Endothelial cell of umbilical vein (primary cell): Measurements from ENCODE around the gene RPS19. TPM values are rescaled to one million over a fixed set of nuclear protein-coding genes. Genes with fewer than 3 reads are reported as not detected.
A peak's percentile ranks its signal among the peaks of the same experiment; 100 is the strongest.

Source experiments
- BruUV-seq: library from RNA; stranded (reverse); fragments of 400-500 nt; replicated peaks from 2 replicates; lab custom pipeline; 2021; lab: Mats Ljungman, UMichigan
- CTCF ChIA-PET: fragments of 300-600, 350-600 bp; sonication (Branson Sonifier 250); formaldehyde crosslinking; loops from one replicate; lab custom pipeline; 2021; ENCODE audit warnings: antibody characterized with exemption, inconsistent platforms; lab: Charles Lee
- POLR2A ChIA-PET: fragments of 300-600, 350-600 bp; sonication (Branson Sonifier 250); formaldehyde crosslinking; loops from one replicate; lab custom pipeline; 2021; ENCODE audit warnings: antibody characterized with exemption, inconsistent platforms; lab: Charles Lee
- DNase-seq: peaks from one replicate; pipeline ENCODE4 v3.0.0-alpha.2; 2011; ENCODE audit warnings: low read depth, low spot score
- FAIRE-seq: peaks from 2 replicates; lab custom pipeline; 2011; peaks lifted over from hg19 to GRCh38; lab: Jason Lieb, UNC
- H2AFZ ChIP-seq: 2 replicates; pipeline ENCODE4 v1.6.0; 2012; ENCODE audit warnings: low read depth, low read length, control low read depth, inconsistent platforms
- H3K27ac ChIP-seq: 2 replicates; pipeline ENCODE4 v1.5.1; 2011; ENCODE audit warnings: low read depth, mild to moderate bottlenecking, control low read depth, low read length, moderate library complexity; ENCODE audit not compliant: insufficient read depth
- H3K27me3 ChIP-seq, 2 experiments: 2 replicates each; pipeline versions ENCODE4 v1.6.0 to v1.6.1; 2011; ENCODE audit warnings: low read length in 2 of 2, mixed read lengths in 1 of 2; ENCODE audit not compliant: control insufficient read depth in 2 of 2, insufficient read depth in 2 of 2
- H3K36me3 ChIP-seq, 2 experiments: 2 replicates in 1 of 2; 3 replicates in 1 of 2; pipeline ENCODE4 v1.5.1; 2011; ENCODE audit warnings: low read length in 2 of 2, mild to moderate bottlenecking in 1 of 2, moderate library complexity in 1 of 2; ENCODE audit not compliant: control insufficient read depth in 2 of 2, insufficient read depth in 2 of 2; ENCODE audit errors: extremely low read depth in 1 of 2
- H3K4me1 ChIP-seq: 3 replicates; pipeline ENCODE4 v1.5.1; 2011; ENCODE audit warnings: mild to moderate bottlenecking, low read length; ENCODE audit not compliant: control insufficient read depth, insufficient read depth; ENCODE audit errors: extremely low read depth
- H3K4me2 ChIP-seq: 2 replicates; pipeline ENCODE4 v1.6.1; 2011; ENCODE audit warnings: low read length, control low read depth, mixed read lengths; ENCODE audit not compliant: insufficient read depth
- H3K4me3 ChIP-seq, 3 experiments: fragments of 200-600 bp in 1 of 3; sonication (generic), shearing (Covaris generic) in 1 of 3; replicated peaks in 1 of 3; 2 replicates each; pipeline ENCODE4 v1.5.1; 2011 to 2016; ENCODE audit warnings: control low read depth in 3 of 3, low read length in 3 of 3, mild to moderate bottlenecking in 2 of 3, inconsistent platforms in 1 of 3, low read depth in 1 of 3, moderate library complexity in 1 of 3; ENCODE audit not compliant: insufficient read depth in 1 of 3
- H3K79me2 ChIP-seq: 2 replicates; pipeline ENCODE4 v1.6.0; 2012; ENCODE audit warnings: low read length, inconsistent platforms; ENCODE audit not compliant: control insufficient read depth, insufficient read depth
- H3K9ac ChIP-seq: replicated peaks from 2 replicates; pipeline ENCODE3; 2011; ENCODE audit warnings: low read length, control low read depth; ENCODE audit not compliant: insufficient read depth; ENCODE audit errors: extremely low read depth
- H3K9me1 ChIP-seq: replicated peaks from 3 replicates; pipeline ENCODE4 v1.6.0; 2011; ENCODE audit warnings: mild to moderate bottlenecking, low read length; ENCODE audit not compliant: control insufficient read depth, insufficient read depth; ENCODE audit errors: extremely low read depth
- H3K9me3 ChIP-seq: replicated peaks from 2 replicates; pipeline ENCODE4 v1.5.1; 2012; ENCODE audit warnings: low read length, inconsistent platforms; ENCODE audit not compliant: control insufficient read depth, insufficient read depth
- H4K20me1 ChIP-seq: replicated peaks from 2 replicates; pipeline ENCODE3; 2011; ENCODE audit warnings: mild to moderate bottlenecking, low read length; ENCODE audit not compliant: control insufficient read depth, insufficient read depth; ENCODE audit errors: extremely low read depth
- CTCF ChIP-seq, 2 donors: IDR thresholded peaks; 1 replicate in 1 of 2; 2 replicates in 1 of 2; pipeline ENCODE4 v1.5.1; 2011; ENCODE audit warnings: low read length in 2 of 2, mild to moderate bottlenecking in 2 of 2, moderate library complexity in 2 of 2, control low read depth in 1 of 2, inconsistent platforms in 1 of 2, low read depth in 1 of 2; ENCODE audit not compliant: insufficient read depth in 1 of 2; ENCODE audit errors: extremely low read depth in 1 of 2
- EZH2 ChIP-seq: IDR thresholded peaks from 2 replicates; pipeline ENCODE4 v1.6.1; 2012; ENCODE audit warnings: borderline replicate concordance, low read depth, mild to moderate bottlenecking, moderate library complexity, low read length, inconsistent platforms; ENCODE audit not compliant: severe bottlenecking
- FOS ChIP-seq: IDR thresholded peaks from 2 replicates; pipeline ENCODE4 v1.6.1; 2011; ENCODE audit warnings: mild to moderate bottlenecking, low read length, moderate library complexity, borderline replicate concordance; ENCODE audit not compliant: insufficient read depth
- GATA2 ChIP-seq: IDR thresholded peaks from 2 replicates; pipeline ENCODE4 v1.7.0; 2011; ENCODE audit warnings: low read depth, mild to moderate bottlenecking, moderate library complexity, mixed read lengths, low read length; ENCODE audit not compliant: insufficient read length, insufficient read depth
- JUN ChIP-seq: IDR thresholded peaks from 2 replicates; pipeline ENCODE4 v1.6.1; 2011; ENCODE audit warnings: borderline replicate concordance, low read depth; ENCODE audit not compliant: insufficient read length, insufficient read depth
- MYC ChIP-seq: IDR thresholded peaks from one replicate; pipeline ENCODE4 v1.6.1; 2011; ENCODE audit warnings: mild to moderate bottlenecking, low read depth, low read length
- POLR2A ChIP-seq: IDR thresholded peaks from 2 replicates; pipeline ENCODE4 v1.6.1; 2012; ENCODE audit warnings: low read depth, mild to moderate bottlenecking, control low read depth, low read length
- POLR2AphosphoS5 ChIP-seq: IDR thresholded peaks from 2 replicates; pipeline ENCODE4 v1.6.1; 2012; ENCODE audit warnings: low read depth, mild to moderate bottlenecking, control low read depth, low read length, moderate library complexity; ENCODE audit not compliant: insufficient read depth
- dilution Hi-C: fragments of 300-500 bp; cut with MboI; formaldehyde crosslinking; loops from one replicate; pipeline ENCODE4 v1.15.0; 2019; ENCODE audit warnings: low sequenced_read_pairs; ENCODE audit not compliant: extremely low pct_ligation_motif_present
- intact Hi-C: fragments of 100-400 bp; cut with micrococcal nuclease; formaldehyde crosslinking; loops from one replicate; pipeline ENCODE4 v1.10.0; 2022
- polyA plus RNA-seq, 4 experiments: library from polyadenylated mRNA; depleted of rRNA in 3 of 4; stranded (reverse) in 3 of 4; unstranded in 1 of 4; fragments of >200 nt; gene quantifications; 2 replicates each; pipeline versions ENCODE4 v1.2.1 to v1.2.3, GENCODE V29; 2011 to 2012; ENCODE audit warnings: missing spikeins in 1 of 4
- total RNA-seq: library from RNA; stranded (reverse); gene quantifications from 2 replicates; pipeline ENCODE4 v1.2.3, GENCODE V29; 2021
- TF ChIP-seq, protein P1 (sequence below): IDR thresholded peaks from 2 replicates; pipeline ENCODE4 v1.6.1; 2011; ENCODE audit not compliant: insufficient read depth, insufficient read length

RPS19 gene
- total and polyA plus RNA-seq, 2 donors (not counting 3 experiments of a cell fraction or from before 2014, with no cell fraction given): 2,234 to 4,353 TPM

DNA sequence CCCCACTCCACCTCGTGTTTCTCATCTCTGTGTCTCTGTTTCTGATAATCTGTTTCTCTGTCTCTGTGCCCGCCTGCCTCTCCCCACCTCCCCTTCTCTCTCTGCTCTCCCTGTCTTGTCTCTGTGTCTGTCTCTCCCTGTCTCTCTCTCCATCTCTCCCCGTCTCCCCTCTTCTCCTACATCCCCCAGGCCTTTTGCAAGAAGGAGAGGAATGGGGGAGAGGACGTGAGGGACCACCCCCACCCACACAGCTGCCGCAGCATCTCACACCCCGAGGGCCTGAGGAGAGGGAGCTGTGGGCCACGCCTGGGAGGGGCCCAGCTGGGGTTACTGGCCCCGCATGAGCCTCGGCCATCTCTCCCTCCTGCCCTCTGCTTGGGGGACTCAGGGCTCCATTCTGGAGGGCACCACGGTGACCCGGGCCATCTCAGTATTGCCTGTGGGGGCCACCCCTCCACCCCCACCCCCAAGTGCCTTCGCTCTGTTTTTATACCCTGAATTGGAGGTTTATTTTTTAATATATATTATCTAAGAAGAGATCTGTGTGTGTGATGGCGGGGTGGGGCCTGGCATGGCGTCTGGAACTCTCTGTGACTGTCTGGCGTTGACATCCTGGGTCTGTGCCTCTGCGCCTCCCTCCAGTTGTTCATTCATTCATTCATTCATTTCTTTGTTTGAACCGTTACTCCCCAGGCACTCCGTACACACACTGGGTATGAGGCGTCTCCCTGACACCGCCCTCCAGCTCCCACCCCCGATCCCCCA, 47.0 kb downstream of the RPS19 start:
- dilution Hi-C loops (no loop called here), intact Hi-C loops (no loop called here)
- peaks cover 14 to 16% of the 10 kb centered on the region in 2 experiments for H3K27me3 ChIP-seq
- no peaks in the 10 kb centered on the region for H3K79me2 ChIP-seq
- no peak overlapping the region for H3K27ac ChIP-seq
- BruUV-seq: TSS peak; percentile 62
- no peak for FAIRE-seq
- TF ChIP-seq, protein P1, sequence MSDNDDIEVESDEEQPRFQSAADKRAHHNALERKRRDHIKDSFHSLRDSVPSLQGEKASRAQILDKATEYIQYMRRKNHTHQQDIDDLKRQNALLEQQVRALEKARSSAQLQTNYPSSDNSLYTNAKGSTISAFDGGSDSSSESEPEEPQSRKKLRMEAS: no peak
- TF ChIP-seq FOS (no peak), GATA2 (no peak), EZH2 (no peak), POLR2A (no peak), CTCF (IDR thresholded peaks at IDR 0.05; ENCODE audit: extremely low read depth in 1 of 2, insufficient read depth in 1 of 2, low read depth in 1 of 2, low read length in 2 of 2) (no peak), JUN (no peak), POLR2AphosphoS5 (no peak), MYC (no peak)
- H3K9me1 ChIP-seq: no peaks in the 10 kb centered on the region
- no peaks in the 10 kb centered on the region for H3K4me1 ChIP-seq
- ChIA-PET POLR2A (interaction anchor here (0.6 kb wide), 1 partner anchor 32 kb away, joined by 3 read pairs; no protein-coding TSS in a partner anchor), CTCF (no interaction called here)
- no peak overlapping the region for H3K9ac ChIP-seq
- DNase-seq: no peak
- no peaks in the 10 kb centered on the region for H4K20me1 ChIP-seq
- H2AFZ ChIP-seq: no peak overlapping the region
- no peak overlapping the region for H3K4me3 ChIP-seq
- H3K9me3 ChIP-seq: no peaks in the 10 kb centered on the region
- H3K36me3 ChIP-seq: peaks cover 6 to 45% of the 10 kb centered on the region in 2 experiments
- no peak overlapping the region for H3K4me2 ChIP-seq
